ACC112 (cell line): Measurements from ENCODE around the gene OMA1.

Source experiments
- H2AFZ ChIP-seq: fragments of 200-600 bp; sonication (generic); one replicate; pipeline ENCODE4 v1.6.0; 2017; ENCODE audit warnings: antibody characterized with exemption, low read length; ENCODE audit not compliant: unreplicated experiment
- H3K27ac ChIP-seq: fragments of 200-600 bp; sonication (generic); 2 replicates; pipeline ENCODE4 v1.5.1; 2014; ENCODE audit warnings: low read depth, mild to moderate bottlenecking, antibody characterized with exemption, low read length, moderate library complexity
- H3K27me3 ChIP-seq: fragments of 200-600 bp; sonication (generic); 2 replicates; pipeline ENCODE4 v1.6.1; 2014; ENCODE audit warnings: mild to moderate bottlenecking, antibody characterized with exemption, low read length, moderate library complexity, mixed read lengths; ENCODE audit not compliant: insufficient read depth
- H3K36me3 ChIP-seq: fragments of 200-600 bp; sonication (generic); 2 replicates; pipeline ENCODE4 v1.6.1; 2016; ENCODE audit warnings: mild to moderate bottlenecking, antibody characterized with exemption, low read length, moderate library complexity, mixed read lengths; ENCODE audit not compliant: insufficient read depth
- H3K4me1 ChIP-seq: fragments of 200-600 bp; sonication (generic); one replicate; pipeline ENCODE4 v1.6.1; 2016; ENCODE audit warnings: low read length, mixed read lengths; ENCODE audit not compliant: insufficient read depth, unreplicated experiment, control insufficient read depth
- H3K4me3 ChIP-seq: fragments of 200-600 bp; sonication (generic); 2 replicates; pipeline ENCODE4 v1.5.1; 2014; ENCODE audit warnings: mild to moderate bottlenecking, low read depth, low read length
- H3K79me2 ChIP-seq: fragments of 200-600 bp; sonication (generic); one replicate; pipeline ENCODE4 v1.6.0; 2016; ENCODE audit warnings: low read length; ENCODE audit not compliant: control insufficient read depth, unreplicated experiment, insufficient read depth

Gene OMA1

GRCh38 chr1:58460469-58460868 is 86.1 kb downstream of the OMA1 start:
- Histone ChIP-seq H3K4me3 (no peak overlapping the region), H3K4me1 (no peaks in the 10 kb centered on the region), H3K36me3 (no peaks in the 10 kb centered on the region), H3K27ac (no peak overlapping the region), H3K79me2 (no peaks in the 10 kb centered on the region), H2AFZ (no peak overlapping the region), H3K27me3 (peaks cover 21% of the 10 kb centered on the region)

GRCh38 chr1:58459911-58460310 is 86.6 kb downstream of the OMA1 start:
- Histone ChIP-seq H3K36me3 (no peaks in the 10 kb centered on the region), H3K27me3 (peaks cover 17% of the 10 kb centered on the region), H3K79me2 (no peaks in the 10 kb centered on the region), H2AFZ (no peak overlapping the region), H3K4me3 (no peak overlapping the region), H3K4me1 (no peaks in the 10 kb centered on the region), H3K27ac (no peak overlapping the region)

GRCh38 chr1:58457023-58457635 is 89.4 kb downstream of the OMA1 start:
- H3K4me3 ChIP-seq = no peak overlapping the region
- no peaks in the 10 kb centered on the region for H3K36me3 ChIP-seq
- H3K4me1 ChIP-seq = no peaks in the 10 kb centered on the region
- no peaks in the 10 kb centered on the region for H3K79me2 ChIP-seq
- H2AFZ ChIP-seq = no peak overlapping the region
- H3K27ac ChIP-seq = no peak overlapping the region
- peaks cover 17% of the 10 kb centered on the region; the same call in 1 of the 2 replicates for H3K27me3 ChIP-seq

- Histone ChIP-seq H3K79me2 (no peaks in the 10 kb centered on the region), H3K36me3 (no peaks in the 10 kb centered on the region), H2AFZ (no peak overlapping the region), H3K27me3 (peaks cover 17% of the 10 kb centered on the region; the same call in 1 of the 2 replicates), H3K4me3 (no peak overlapping the region), H3K27ac (no peak overlapping the region), H3K4me1 (no peaks in the 10 kb centered on the region)
Measured at GRCh38 chr1:58456470-58456869, 90.1 kb downstream of the OMA1 start.

GRCh38 chr1:58454807-58455206 is 91.7 kb downstream of the OMA1 start:
- Histone ChIP-seq H3K4me3 (no peak overlapping the region), H3K27ac (no peak overlapping the region), H2AFZ (no peak overlapping the region), H3K36me3 (no peaks in the 10 kb centered on the region), H3K4me1 (no peaks in the 10 kb centered on the region), H3K27me3 (peaks cover 17% of the 10 kb centered on the region; the same call in 1 of the 2 replicates), H3K79me2 (no peaks in the 10 kb centered on the region)

- no peak overlapping the region for H2AFZ ChIP-seq
- H3K27me3 ChIP-seq = peaks cover 17% of the 10 kb centered on the region; the same call in 1 of the 2 replicates
- H3K36me3 ChIP-seq = no peaks in the 10 kb centered on the region
Measured at GRCh38 chr1:58454385-58454784, 92.1 kb downstream of the OMA1 start.

GRCh38 chr1:58451560-58452191 is 94.8 kb downstream of the OMA1 start:
- Histone ChIP-seq H3K4me1 (no peaks in the 10 kb centered on the region), H2AFZ (no peak overlapping the region), H3K27me3 (peaks cover 14% of the 10 kb centered on the region; the same call in 1 of the 2 replicates), H3K36me3 (no peaks in the 10 kb centered on the region), H3K27ac (no peak overlapping the region), H3K4me3 (no peak overlapping the region), H3K79me2 (no peaks in the 10 kb centered on the region)

More at GRCh38 chr1:58454385-58454784, 92.1 kb downstream of the OMA1 start:
- Histone ChIP-seq H3K79me2 (no peaks in the 10 kb centered on the region), H3K4me3 (no peak overlapping the region), H3K27ac (no peak overlapping the region), H3K4me1 (no peaks in the 10 kb centered on the region)

- Histone ChIP-seq H3K4me1 (no peaks in the 10 kb centered on the region), H3K4me3 (no peak overlapping the region), H2AFZ (no peak overlapping the region)
Measured at GRCh38 chr1:58447886-58448285, 98.6 kb downstream of the OMA1 start.

GRCh38 chr1:58447042-58447441 is 99.5 kb downstream of the OMA1 start:
- H3K27me3 ChIP-seq = peaks cover 12% of the 10 kb centered on the region; the same call in 1 of the 2 replicates
- H3K36me3 ChIP-seq = no peaks in the 10 kb centered on the region
- no peak overlapping the region for H2AFZ ChIP-seq
- H3K79me2 ChIP-seq = no peaks in the 10 kb centered on the region
- H3K4me3 ChIP-seq = no peak overlapping the region
- no peak overlapping the region for H3K27ac ChIP-seq
- H3K4me1 ChIP-seq = no peaks in the 10 kb centered on the region

More at GRCh38 chr1:58447886-58448285, 98.6 kb downstream of the OMA1 start:
- H3K36me3 ChIP-seq = no peaks in the 10 kb centered on the region
- no peaks in the 10 kb centered on the region for H3K79me2 ChIP-seq
- H3K27me3 ChIP-seq = peaks cover 12% of the 10 kb centered on the region; the same call in 1 of the 2 replicates
- no peak overlapping the region for H3K27ac ChIP-seq

- Histone ChIP-seq H3K79me2 (no peaks in the 10 kb centered on the region), H3K4me1 (no peaks in the 10 kb centered on the region), H3K36me3 (no peaks in the 10 kb centered on the region), H3K4me3 (no peak overlapping the region), H3K27me3 (peaks cover 12% of the 10 kb centered on the region; the same call in 1 of the 2 replicates), H3K27ac (no peak overlapping the region), H2AFZ (no peak overlapping the region)
Measured at GRCh38 chr1:58446368-58446767, 100.2 kb downstream of the OMA1 start.
